Breast epithelium (tissue), 4 donors: ENCODE measurements around the gene PCSK4. TPM values are rescaled to one million over a fixed set of nuclear protein-coding genes. Genes with fewer than 3 reads are reported as not detected.

Experiments
- DNase-seq, 2 donors: peaks; one replicate each; pipeline ENCODE4 v3.0.0-alpha.2; 2019; ENCODE audit warnings: low spot score in 2 of 2
- H3K27ac ChIP-seq, 2 donors: fragments of 200-600 bp; sonication (generic) in 1 of 2; one replicate each; pipeline ENCODE4 v1.5.1; 2016 to 2019; ENCODE audit warnings: mild to moderate bottlenecking in 1 of 2
- H3K27me3 ChIP-seq, 2 donors: fragments of 200-600 bp; sonication (generic) in 1 of 2; one replicate each; pipeline versions ENCODE4 v1.5.1 to v1.6.0; 2017 to 2019; ENCODE audit warnings: control low read depth in 1 of 2, mild to moderate bottlenecking in 1 of 2
- H3K36me3 ChIP-seq: fragments of 200-600 bp; one replicate; pipeline ENCODE4 v1.5.1; 2019
- H3K4me1 ChIP-seq, 2 donors: fragments of 200-600 bp; sonication (generic); one replicate each; pipeline ENCODE4 v1.5.1; 2016 to 2019; ENCODE audit warnings: control low read depth in 1 of 2
- H3K4me3 ChIP-seq, 3 donors: fragments of 200-600 bp; sonication (generic); 1 replicate in 2 of 3; 2 replicates in 1 of 3; pipeline ENCODE4 v1.5.1; 2016 to 2019; ENCODE audit warnings: mild to moderate bottlenecking in 3 of 3, moderate library complexity in 2 of 3
- H3K9me3 ChIP-seq, 2 donors: fragments of 200-600 bp; sonication (generic) in 1 of 2; one replicate each; pipeline ENCODE4 v1.5.1; 2016 to 2019; ENCODE audit warnings: control low read depth in 1 of 2
- CTCF ChIP-seq, 3 donors: fragments of 450-650 bp; IDR thresholded peaks; one replicate each; pipeline ENCODE4 v1.5.1; 2016 to 2017; ENCODE audit warnings: antibody characterized with exemption in 3 of 3, mild to moderate bottlenecking in 3 of 3, moderate library complexity in 3 of 3
- POLR2A ChIP-seq: fragments of 450-650 bp; IDR thresholded peaks from one replicate; pipeline ENCODE4 v1.6.1; 2016; ENCODE audit warnings: antibody characterized with exemption, mild to moderate bottlenecking, moderate library complexity
- POLR2AphosphoS5 ChIP-seq, 3 donors: sonication (generic); formaldehyde crosslinking; IDR thresholded peaks; one replicate each; pipeline ENCODE4 v1.6.1; 2017; ENCODE audit warnings: antibody characterized with exemption in 3 of 3
- intact Hi-C: fragments of 100-400 bp; cut with DNase I; formaldehyde crosslinking; loops from one replicate; pipeline ENCODE4 v1.15.1; 2023; ENCODE audit warnings: low total_unique reads
- total RNA-seq, 3 donors: library from RNA; depleted of rRNA; stranded (reverse); fragments of >200 nt; gene quantifications; one replicate each; pipeline ENCODE4 v1.1.0, GENCODE V29; 2016

Gene PCSK4
- total RNA-seq, 3 donors from 2014 or later = 2.2 to 10.0 (median 5.9) TPM

DNA sequence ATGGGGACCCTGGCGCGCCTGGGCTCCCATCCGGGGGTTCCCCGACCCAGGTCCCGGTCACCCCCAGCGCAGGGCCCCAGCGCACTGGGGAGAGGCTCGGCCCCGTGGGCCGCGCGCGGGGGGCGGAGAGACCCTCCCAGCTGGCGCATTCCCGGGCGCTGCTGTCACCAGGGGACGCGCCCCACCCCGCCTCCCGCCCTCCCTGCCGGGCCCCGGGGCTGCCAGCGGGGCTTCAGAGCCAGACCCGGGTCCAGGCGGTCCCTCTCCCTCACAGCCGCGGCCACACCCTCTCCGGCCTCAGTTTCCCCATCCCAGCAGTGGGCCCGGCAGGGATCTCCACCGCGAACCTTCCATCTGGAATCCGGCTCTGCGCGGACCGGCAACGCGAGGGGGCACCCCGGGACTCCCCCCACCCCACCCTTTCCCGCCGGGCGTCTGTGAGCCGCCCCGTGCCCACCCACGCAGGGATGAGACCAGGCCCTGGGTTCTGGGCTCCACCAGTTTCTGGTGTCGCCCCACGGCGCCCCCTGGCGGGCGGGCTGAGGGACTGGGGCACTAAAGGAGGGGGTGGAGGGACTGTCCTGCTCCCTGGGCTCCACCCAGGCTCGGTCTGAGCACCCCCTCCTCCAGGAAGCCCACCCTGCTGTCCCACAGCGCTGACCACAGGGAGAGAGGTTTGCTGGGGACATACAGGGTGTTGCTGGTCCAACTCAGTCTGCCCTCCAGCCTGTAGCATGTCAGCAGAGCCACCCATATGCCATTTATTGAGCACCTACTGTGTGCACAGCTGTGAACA is 23.5 kb upstream of the PCSK4 start:
- H3K27me3 ChIP-seq = peaks cover 6 to 10% of the 10 kb centered on the region in 2 donors
- H3K9me3 ChIP-seq = no peaks in the 10 kb centered on the region
- peak overlapping the region; percentile 55 to 77 (median 59) for H3K4me3 ChIP-seq
- peak overlapping the region; percentile 57 to 77 for H3K27ac ChIP-seq
- DNase-seq = no peak
- no peaks in the 10 kb centered on the region for H3K36me3 ChIP-seq
- intact Hi-C loops = no loop called here
- TF ChIP-seq CTCF (IDR thresholded peaks at IDR 0.05) = peak in 2 of 3 donors; percentile 33 to 53
- no peak for TF ChIP-seq POLR2A
- no peak for TF ChIP-seq POLR2AphosphoS5 (IDR thresholded peaks at IDR 0.05)
- H3K4me1 ChIP-seq = no peaks in the 10 kb centered on the region

- intact Hi-C loops = no loop called here
- H3K27ac ChIP-seq = peak within 1 kb of the TSS; percentile 57 to 77
- no peak for TF ChIP-seq POLR2AphosphoS5 (IDR thresholded peaks at IDR 0.05)
- no peak for TF ChIP-seq POLR2A
- TF ChIP-seq CTCF (IDR thresholded peaks at IDR 0.05) = no peak
- H3K4me3 ChIP-seq = peak within 1 kb of the TSS; percentile 55 to 77 (median 59)
- H3K9me3 ChIP-seq = peaks cover 0 to 6% of the 10 kb centered on the region in 2 donors
- DNase-seq = no peak
- no peaks in the 10 kb centered on the region for H3K4me1 ChIP-seq
- no peaks in the 10 kb centered on the region for H3K36me3 ChIP-seq
- H3K27me3 ChIP-seq = peaks cover 6 to 10% of the 10 kb centered on the region in 2 donors
Measured at GRCh38 chr19:1512671-1513498, 22.7 kb upstream of the PCSK4 start, which contains the start of gene ADAMTSL5. TSS of gene ADAMTSL5 (minus strand) at chr19:1513019. CDS start at chr19:1510943, 2,076 bp downstream.

GRCh38 chr19:1511318-1512317 is 21.5 kb upstream of the PCSK4 start:
- no peak for DNase-seq
- intact Hi-C loops = no loop called here
- Histone ChIP-seq H3K4me3 (no peak overlapping the region), H3K27me3 (peaks cover 6 to 10% of the 10 kb centered on the region in 2 donors), H3K4me1 (no peaks in the 10 kb centered on the region), H3K27ac (peak overlapping the region in 1 of 2 donors; percentile 77), H3K36me3 (no peaks in the 10 kb centered on the region), H3K9me3 (peaks cover 0 to 6% of the 10 kb centered on the region in 2 donors)
- TF ChIP-seq POLR2AphosphoS5 (IDR thresholded peaks at IDR 0.05) = no peak

DNA sequence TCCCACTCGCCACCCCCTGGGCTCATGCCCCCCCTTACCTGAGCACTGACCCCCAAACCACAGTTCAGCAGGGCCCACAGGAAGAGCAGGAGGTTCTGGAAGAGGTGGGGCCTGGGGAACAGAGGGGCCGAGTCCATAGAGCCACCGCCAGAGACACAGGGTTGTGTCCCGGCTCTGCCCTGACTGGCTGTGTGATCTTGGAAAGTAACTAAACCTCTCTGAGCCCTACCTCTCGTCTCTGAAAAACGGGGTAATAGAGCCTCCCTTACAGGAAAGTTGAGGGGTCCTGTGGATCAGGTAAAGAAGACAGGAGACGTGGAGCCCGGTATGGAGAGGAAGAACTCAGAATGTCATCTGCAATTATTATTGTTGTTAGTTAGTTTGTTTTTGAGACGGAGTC is 20.7 kb upstream of the PCSK4 start:
- Histone ChIP-seq H3K27ac (peak overlapping the region; percentile 40 to 48), H3K4me3 (no peak overlapping the region), H3K27me3 (peaks cover 6 to 10% of the 10 kb centered on the region in 2 donors), H3K36me3 (no peaks in the 10 kb centered on the region), H3K4me1 (no peaks in the 10 kb centered on the region), H3K9me3 (peaks cover 0 to 6% of the 10 kb centered on the region in 2 donors)
- DNase-seq = no peak
- intact Hi-C loops = no loop called here
- TF ChIP-seq CTCF (IDR thresholded peaks at IDR 0.05) (no peak), POLR2AphosphoS5 (IDR thresholded peaks at IDR 0.05) (no peak), POLR2A (no peak)

DNA sequence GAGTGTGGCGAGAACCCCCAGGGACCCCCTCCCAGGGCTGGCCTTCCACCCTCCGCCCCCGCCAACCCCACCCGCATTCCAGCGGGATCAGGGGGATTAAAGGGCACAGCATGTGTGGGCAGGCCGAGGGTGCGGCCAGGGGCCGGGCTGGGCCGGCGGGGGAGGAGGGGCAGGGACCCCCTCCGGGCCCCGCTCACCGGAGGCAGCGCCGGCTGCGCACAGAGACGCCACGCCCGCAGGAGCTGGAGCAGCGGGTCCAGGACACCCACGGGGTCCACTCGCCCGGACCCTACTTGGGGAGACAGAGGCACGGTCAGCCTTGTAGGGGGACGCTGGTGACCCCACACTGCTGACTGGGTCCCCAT is 20.3 kb upstream of the PCSK4 start:
- intact Hi-C loops = no loop called here
- Histone ChIP-seq H3K27me3 (peaks cover 6 to 10% of the 10 kb centered on the region in 2 donors), H3K4me3 (no peak overlapping the region), H3K36me3 (no peaks in the 10 kb centered on the region), H3K9me3 (peaks cover 0 to 6% of the 10 kb centered on the region in 2 donors), H3K27ac (peak overlapping the region; percentile 40 to 48), H3K4me1 (no peaks in the 10 kb centered on the region)
- TF ChIP-seq POLR2AphosphoS5 (IDR thresholded peaks at IDR 0.05) (no peak), CTCF (IDR thresholded peaks at IDR 0.05) (no peak), POLR2A (no peak)
- no peak for DNase-seq
